SK-N-SH (cell line): ENCODE data around the gene NCKAP5. TPM values are rescaled to one million over a fixed set of nuclear protein-coding genes. Genes with fewer than 3 reads are reported as not detected.

Experiments
- CTCF ChIA-PET: fragments of 300-600, 350-600 bp; formaldehyde crosslinking; extraction: SDS; loops from one replicate; lab custom pipeline; 2021; lab: Yijun Ruan, JAX
- POLR2A ChIA-PET: fragments of 350-600 bp; sonication (Branson Sonifier 250); formaldehyde crosslinking; extraction: SDS; loops from one replicate; lab custom pipeline; 2020; ENCODE audit warnings: antibody characterized with exemption, inconsistent platforms; lab: Yijun Ruan, JAX
- DNase-seq: peaks from one replicate; pipeline ENCODE4 v3.0.0; 2012
- H2AFZ ChIP-seq: fragments of 200-600 bp; sonication (generic); 2 replicates; pipeline ENCODE4 v1.8.1; 2016; ENCODE audit warnings: antibody characterized with exemption, mild to moderate bottlenecking, low read depth
- H3F3A ChIP-seq: fragments of 200-600 bp; sonication (generic); replicated peaks from 2 replicates; pipeline ENCODE3; 2016; ENCODE audit warnings: antibody characterized with exemption, mild to moderate bottlenecking; ENCODE audit not compliant: insufficient read depth
- H3K27ac ChIP-seq, 2 experiments: fragments of 200-500 bp in 1 of 2; fragments of 200-600 bp in 1 of 2; sonication (Bioruptor generic) in 1 of 2; sonication (generic), shearing (Covaris generic) in 1 of 2; 2 replicates each; pipeline versions ENCODE4 v1.5.1 to v1.6.1; 2014 to 2016; ENCODE audit warnings: low read depth in 2 of 2, inconsistent platforms in 1 of 2, low read length in 1 of 2, mild to moderate bottlenecking in 1 of 2, mixed read lengths in 1 of 2
- H3K27me3 ChIP-seq: fragments of 200-600 bp; sonication (generic), shearing (Covaris generic); 2 replicates; pipeline ENCODE4 v1.6.1; 2016; ENCODE audit warnings: mixed run types; ENCODE audit not compliant: insufficient read depth
- H3K36me3 ChIP-seq, 2 experiments: fragments of 200-500 bp in 1 of 2; fragments of 200-600 bp in 1 of 2; sonication (Bioruptor generic) in 1 of 2; sonication (generic) in 1 of 2; replicated peaks in 1 of 2; 2 replicates each; pipeline versions ENCODE3 to v1.5.1; 2014 to 2016; ENCODE audit warnings: low read length in 1 of 2, mild to moderate bottlenecking in 1 of 2; ENCODE audit not compliant: insufficient read depth in 2 of 2, control insufficient read depth in 1 of 2
- H3K4me1 ChIP-seq, 2 experiments: fragments of 200-500 bp in 1 of 2; fragments of 200-600 bp in 1 of 2; sonication (Bioruptor generic) in 1 of 2; sonication (generic), shearing (Covaris generic) in 1 of 2; 2 replicates each; pipeline versions ENCODE4 v1.5.1 to v1.6.1; 2014 to 2016; ENCODE audit warnings: low read depth in 1 of 2, low read length in 1 of 2, mixed run types in 1 of 2; ENCODE audit not compliant: insufficient read depth in 2 of 2, control insufficient read depth in 1 of 2
- H3K4me2 ChIP-seq: fragments of 200-600 bp; sonication (generic), shearing (Covaris generic); 2 replicates; pipeline ENCODE4 v1.6.1; 2017; ENCODE audit warnings: mixed run types
- H3K4me3 ChIP-seq, 2 experiments: fragments of 200-500 bp in 1 of 2; fragments of 200-600 bp in 1 of 2; sonication (Bioruptor generic) in 1 of 2; sonication (generic), shearing (Covaris generic) in 1 of 2; 2 replicates each; pipeline versions ENCODE4 v1.5.1 to v1.8.1; 2014 to 2016; ENCODE audit warnings: low read depth in 2 of 2, inconsistent platforms in 1 of 2, low read length in 1 of 2, mild to moderate bottlenecking in 1 of 2, mixed read lengths in 1 of 2, moderate library complexity in 1 of 2
- H3K79me2 ChIP-seq: fragments of 200-600 bp; sonication (generic); 2 replicates; pipeline ENCODE4 v1.8.1; 2017; ENCODE audit warnings: mild to moderate bottlenecking; ENCODE audit not compliant: insufficient read depth
- H3K9ac ChIP-seq: fragments of 200-600 bp; sonication (generic); 2 replicates; pipeline ENCODE4 v1.6.1; 2017; ENCODE audit warnings: mixed run types
- H3K9me2 ChIP-seq: fragments of 200-600 bp; sonication (generic); 2 replicates; pipeline ENCODE4 v1.6.1; 2017; ENCODE audit warnings: mixed run types
- H3K9me3 ChIP-seq: fragments of 200-600 bp; sonication (generic); 2 replicates; pipeline ENCODE4 v1.6.1; 2017; ENCODE audit warnings: mixed run types, mild to moderate bottlenecking, moderate library complexity
- H4K20me1 ChIP-seq: fragments of 200-600 bp; sonication (generic); 2 replicates; pipeline ENCODE4 v1.6.1; 2017; ENCODE audit warnings: mild to moderate bottlenecking, mixed run types; ENCODE audit not compliant: insufficient read depth
- CHD2 ChIP-seq: fragments of 150-350 bp; IDR thresholded peaks from 2 replicates; pipeline ENCODE4 v1.6.1; 2018; ENCODE audit warnings: low read length; ENCODE audit not compliant: partially characterized antibody
- EZH2phosphoT487 ChIP-seq: fragments of 200-600 bp; sonication (generic); IDR thresholded peaks from 2 replicates; pipeline ENCODE4 v1.6.1; 2017; ENCODE audit warnings: low read depth, mixed run types, mild to moderate bottlenecking, antibody characterized with exemption, moderate library complexity, borderline replicate concordance
- FOSL2 ChIP-seq: IDR thresholded peaks from 2 replicates; pipeline ENCODE4 v1.4.0; 2012; ENCODE audit warnings: low read depth, mild to moderate bottlenecking, moderate library complexity, borderline replicate concordance
- GABPA ChIP-seq: IDR thresholded peaks from 2 replicates; pipeline ENCODE4 v1.4.0; 2012; ENCODE audit warnings: low read depth, mild to moderate bottlenecking
- JUND ChIP-seq: IDR thresholded peaks from 2 replicates; pipeline ENCODE4 v1.4.0; 2012
- NFIC ChIP-seq: IDR thresholded peaks from 2 replicates; pipeline ENCODE4 v1.4.0; 2012; ENCODE audit warnings: borderline replicate concordance
- NRF1 ChIP-seq: IDR thresholded peaks from 2 replicates; pipeline ENCODE4 v1.6.1; 2012; ENCODE audit warnings: low read depth, mild to moderate bottlenecking, low read length
- RCOR1 ChIP-seq: fragments of 150-350 bp; IDR thresholded peaks from 2 replicates; pipeline ENCODE4 v1.6.1; 2017; ENCODE audit warnings: antibody characterized with exemption, low read length
- RXRA ChIP-seq: IDR thresholded peaks from 2 replicates; pipeline ENCODE4 v1.4.0; 2012; ENCODE audit warnings: low read depth, mild to moderate bottlenecking, borderline replicate concordance
- SMC3 ChIP-seq: IDR thresholded peaks from 2 replicates; pipeline ENCODE4 v1.6.1; 2012; ENCODE audit warnings: low read depth, low read length, improper control_type of control experiment
- TAF1 ChIP-seq: IDR thresholded peaks from 2 replicates; pipeline ENCODE4 v1.6.1; 2012; ENCODE audit warnings: low read depth, mild to moderate bottlenecking, low read length, moderate library complexity, borderline replicate concordance
- YY1 ChIP-seq: IDR thresholded peaks from 2 replicates; pipeline ENCODE4 v1.4.0; 2012; ENCODE audit warnings: low read depth, mild to moderate bottlenecking
- WGBS: methylation state at CpG from one replicate; pipeline ENCODE4 v1.1.6; 2017; ENCODE audit warnings: low lambda C conversion rate; 5-methylcytosine and 5-hydroxymethylcytosine counted together
- polyA plus RNA-seq, 3 experiments: library from polyadenylated mRNA; depleted of rRNA; stranded (reverse); fragments of >200 nt; gene quantifications; 2 replicates each; pipeline ENCODE4 v1.2.3, GENCODE V29; 2012
- TF ChIP-seq, protein P1 (sequence below): fragments of 200-600 bp; sonication (generic); IDR thresholded peaks from 2 replicates; pipeline ENCODE4 v1.6.1; 2017; ENCODE audit warnings: antibody characterized with exemption, mild to moderate bottlenecking, moderate library complexity
- TF ChIP-seq, protein P2 (sequence below): IDR thresholded peaks from 2 replicates; pipeline ENCODE4 v1.4.0; 2012; ENCODE audit warnings: low read depth, borderline replicate concordance
- TF ChIP-seq, protein P3 (sequence below): fragments of 150-350 bp; IDR thresholded peaks from 2 replicates; pipeline ENCODE4 v1.6.1; 2017; ENCODE audit warnings: antibody characterized with exemption, low read length, low read depth, borderline replicate concordance
- TF ChIP-seq, protein P4 (sequence below): IDR thresholded peaks from 2 replicates; pipeline ENCODE4 v1.6.1; 2012; ENCODE audit warnings: mild to moderate bottlenecking, low read depth, low read length, moderate library complexity

Gene NCKAP5
- polyA plus RNA-seq, 1 of the 3 experiments (the other 2 are of a cell fraction), result 0.02 TPM

DNA sequence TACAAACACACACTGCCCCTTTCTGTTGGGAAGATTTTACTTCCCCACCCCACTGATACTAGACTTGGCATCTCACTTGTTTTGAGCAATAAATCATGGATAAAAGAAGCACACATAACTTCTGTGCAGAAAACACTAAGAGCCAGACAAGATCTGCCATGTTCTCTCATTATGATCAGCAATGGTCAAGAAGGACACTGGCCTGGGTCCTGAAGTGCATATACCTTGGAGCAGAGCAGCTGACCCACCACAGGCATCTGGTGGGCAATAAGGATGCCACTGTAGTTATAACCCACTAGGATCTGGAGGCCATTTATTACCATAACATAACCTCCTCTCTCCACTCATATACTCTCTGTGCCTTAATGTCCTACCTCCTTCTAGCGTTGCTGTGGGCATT lies 338.3 kb downstream of the NCKAP5 start:
- 54% methylated on average over 1 of the region's 1 CpG for WGBS

DNA sequence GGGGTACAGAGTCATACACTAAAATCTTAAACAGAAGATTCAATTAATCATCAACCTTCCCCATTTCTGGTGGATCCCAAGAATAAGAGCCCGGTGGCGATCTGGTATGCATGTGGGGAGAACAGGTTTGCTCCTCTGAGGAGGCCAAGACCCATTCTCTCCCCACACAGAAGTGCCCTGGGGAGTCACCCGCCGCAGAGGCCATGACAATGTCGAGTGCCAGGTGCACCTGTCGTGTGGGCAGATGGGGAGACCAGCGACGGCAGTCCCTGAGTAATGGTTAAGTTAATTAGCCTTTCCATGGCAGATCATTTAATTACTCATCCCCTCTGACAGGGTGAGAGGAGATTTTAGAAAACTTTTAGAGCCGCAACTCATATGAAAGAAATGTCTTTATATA lies 345.0 kb downstream of the NCKAP5 start:
- Histone ChIP-seq H3K27ac (no peak overlapping the region), H3K79me2 (no peaks in the 10 kb centered on the region), H3K4me3 (no peak overlapping the region), H3K9me2 (no peaks in the 10 kb centered on the region), H3K4me1 (no peaks in the 10 kb centered on the region; a peak in 1 of 4 replicates), H4K20me1 (no peaks in the 10 kb centered on the region), H3F3A (no peaks in the 10 kb centered on the region), H3K27me3 (no peaks in the 10 kb centered on the region), H3K36me3 (no peaks in the 10 kb centered on the region), H3K4me2 (no peak overlapping the region), H3K9ac (no peak overlapping the region), H2AFZ (no peak overlapping the region), H3K9me3 (no peaks in the 10 kb centered on the region)
- TF ChIP-seq, protein P1, sequence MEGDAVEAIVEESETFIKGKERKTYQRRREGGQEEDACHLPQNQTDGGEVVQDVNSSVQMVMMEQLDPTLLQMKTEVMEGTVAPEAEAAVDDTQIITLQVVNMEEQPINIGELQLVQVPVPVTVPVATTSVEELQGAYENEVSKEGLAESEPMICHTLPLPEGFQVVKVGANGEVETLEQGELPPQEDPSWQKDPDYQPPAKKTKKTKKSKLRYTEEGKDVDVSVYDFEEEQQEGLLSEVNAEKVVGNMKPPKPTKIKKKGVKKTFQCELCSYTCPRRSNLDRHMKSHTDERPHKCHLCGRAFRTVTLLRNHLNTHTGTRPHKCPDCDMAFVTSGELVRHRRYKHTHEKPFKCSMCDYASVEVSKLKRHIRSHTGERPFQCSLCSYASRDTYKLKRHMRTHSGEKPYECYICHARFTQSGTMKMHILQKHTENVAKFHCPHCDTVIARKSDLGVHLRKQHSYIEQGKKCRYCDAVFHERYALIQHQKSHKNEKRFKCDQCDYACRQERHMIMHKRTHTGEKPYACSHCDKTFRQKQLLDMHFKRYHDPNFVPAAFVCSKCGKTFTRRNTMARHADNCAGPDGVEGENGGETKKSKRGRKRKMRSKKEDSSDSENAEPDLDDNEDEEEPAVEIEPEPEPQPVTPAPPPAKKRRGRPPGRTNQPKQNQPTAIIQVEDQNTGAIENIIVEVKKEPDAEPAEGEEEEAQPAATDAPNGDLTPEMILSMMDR, result no peak
- TF ChIP-seq GABPA (no peak), JUND (no peak), NFIC (no peak), SMC3 (no peak), FOSL2 (no peak), NRF1 (no peak), RXRA (no peak), YY1 (no peak), RCOR1 (no peak), CHD2 (no peak), EZH2phosphoT487 (no peak)
- TF ChIP-seq, protein P2, sequence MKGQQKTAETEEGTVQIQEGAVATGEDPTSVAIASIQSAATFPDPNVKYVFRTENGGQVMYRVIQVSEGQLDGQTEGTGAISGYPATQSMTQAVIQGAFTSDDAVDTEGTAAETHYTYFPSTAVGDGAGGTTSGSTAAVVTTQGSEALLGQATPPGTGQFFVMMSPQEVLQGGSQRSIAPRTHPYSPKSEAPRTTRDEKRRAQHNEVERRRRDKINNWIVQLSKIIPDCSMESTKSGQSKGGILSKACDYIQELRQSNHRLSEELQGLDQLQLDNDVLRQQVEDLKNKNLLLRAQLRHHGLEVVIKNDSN, result no peak
- TF ChIP-seq, protein P3, sequence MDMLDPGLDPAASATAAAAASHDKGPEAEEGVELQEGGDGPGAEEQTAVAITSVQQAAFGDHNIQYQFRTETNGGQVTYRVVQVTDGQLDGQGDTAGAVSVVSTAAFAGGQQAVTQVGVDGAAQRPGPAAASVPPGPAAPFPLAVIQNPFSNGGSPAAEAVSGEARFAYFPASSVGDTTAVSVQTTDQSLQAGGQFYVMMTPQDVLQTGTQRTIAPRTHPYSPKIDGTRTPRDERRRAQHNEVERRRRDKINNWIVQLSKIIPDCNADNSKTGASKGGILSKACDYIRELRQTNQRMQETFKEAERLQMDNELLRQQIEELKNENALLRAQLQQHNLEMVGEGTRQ, result no peak
- 80% methylated on average over 5 of the region's 9 CpGs for WGBS
- CTCF ChIA-PET, result no interaction called here
- no peak for DNase-seq
- POLR2A ChIA-PET, result no interaction called here

More for the DNA sequence above, 338.3 kb downstream of the NCKAP5 start:
- no peak overlapping the region for H3K4me3 ChIP-seq
- CTCF ChIA-PET, result interaction anchor here (1.2 kb wide), 1 partner anchor 59 kb away, joined by 4 read pairs; no protein-coding TSS in a partner anchor
- DNase-seq, result no peak
- no peak overlapping the region for H3K27ac ChIP-seq
- no peaks in the 10 kb centered on the region for H3K79me2 ChIP-seq
- no peak overlapping the region for H3K9ac ChIP-seq
- TF ChIP-seq, protein P4, sequence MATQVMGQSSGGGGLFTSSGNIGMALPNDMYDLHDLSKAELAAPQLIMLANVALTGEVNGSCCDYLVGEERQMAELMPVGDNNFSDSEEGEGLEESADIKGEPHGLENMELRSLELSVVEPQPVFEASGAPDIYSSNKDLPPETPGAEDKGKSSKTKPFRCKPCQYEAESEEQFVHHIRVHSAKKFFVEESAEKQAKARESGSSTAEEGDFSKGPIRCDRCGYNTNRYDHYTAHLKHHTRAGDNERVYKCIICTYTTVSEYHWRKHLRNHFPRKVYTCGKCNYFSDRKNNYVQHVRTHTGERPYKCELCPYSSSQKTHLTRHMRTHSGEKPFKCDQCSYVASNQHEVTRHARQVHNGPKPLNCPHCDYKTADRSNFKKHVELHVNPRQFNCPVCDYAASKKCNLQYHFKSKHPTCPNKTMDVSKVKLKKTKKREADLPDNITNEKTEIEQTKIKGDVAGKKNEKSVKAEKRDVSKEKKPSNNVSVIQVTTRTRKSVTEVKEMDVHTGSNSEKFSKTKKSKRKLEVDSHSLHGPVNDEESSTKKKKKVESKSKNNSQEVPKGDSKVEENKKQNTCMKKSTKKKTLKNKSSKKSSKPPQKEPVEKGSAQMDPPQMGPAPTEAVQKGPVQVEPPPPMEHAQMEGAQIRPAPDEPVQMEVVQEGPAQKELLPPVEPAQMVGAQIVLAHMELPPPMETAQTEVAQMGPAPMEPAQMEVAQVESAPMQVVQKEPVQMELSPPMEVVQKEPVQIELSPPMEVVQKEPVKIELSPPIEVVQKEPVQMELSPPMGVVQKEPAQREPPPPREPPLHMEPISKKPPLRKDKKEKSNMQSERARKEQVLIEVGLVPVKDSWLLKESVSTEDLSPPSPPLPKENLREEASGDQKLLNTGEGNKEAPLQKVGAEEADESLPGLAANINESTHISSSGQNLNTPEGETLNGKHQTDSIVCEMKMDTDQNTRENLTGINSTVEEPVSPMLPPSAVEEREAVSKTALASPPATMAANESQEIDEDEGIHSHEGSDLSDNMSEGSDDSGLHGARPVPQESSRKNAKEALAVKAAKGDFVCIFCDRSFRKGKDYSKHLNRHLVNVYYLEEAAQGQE, result 0 out of 2 replicates have a peak, but pooled peaks have one; percentile 36
- TF ChIP-seq TAF1, result no peak
- TF ChIP-seq, all 33 proteins: peak for 1
- Histone ChIP-seq H3K4me2 (no peak overlapping the region), H2AFZ (no peak overlapping the region), H3K9me3 (no peaks in the 10 kb centered on the region), H3K36me3 (no peaks in the 10 kb centered on the region), H3K9me2 (no peaks in the 10 kb centered on the region), H4K20me1 (no peaks in the 10 kb centered on the region), H3F3A (no peaks in the 10 kb centered on the region), H3K4me1 (no peaks in the 10 kb centered on the region; a peak in 2 of 4 replicates), H3K27me3 (no peaks in the 10 kb centered on the region)
- POLR2A ChIA-PET, result no interaction called here
